Occipital lobe (tissue), 2 donors: Measurements from ENCODE around the gene DPH7. TPM values are rescaled to one million over a fixed set of nuclear protein-coding genes. Genes with fewer than 3 reads are reported as not detected.
"Not testable (repeated sequence)": the region's sequence is repeated elsewhere in the genome, so short reads cannot be mapped to it uniquely, and the experiment has no call there.

Source experiments
- DNase-seq: peaks from one replicate; lab custom pipeline; 2025; lab: John Stamatoyannopoulos, UW
- total RNA-seq: library from RNA; depleted of rRNA; stranded (reverse); fragments of >200 nt; gene quantifications from one replicate; pipeline ENCODE4 v1.2.3, GENCODE V29; 2014

DPH7 gene
- total RNA-seq, 1 donor from 2014 or later, result 26.5 TPM

DNA sequence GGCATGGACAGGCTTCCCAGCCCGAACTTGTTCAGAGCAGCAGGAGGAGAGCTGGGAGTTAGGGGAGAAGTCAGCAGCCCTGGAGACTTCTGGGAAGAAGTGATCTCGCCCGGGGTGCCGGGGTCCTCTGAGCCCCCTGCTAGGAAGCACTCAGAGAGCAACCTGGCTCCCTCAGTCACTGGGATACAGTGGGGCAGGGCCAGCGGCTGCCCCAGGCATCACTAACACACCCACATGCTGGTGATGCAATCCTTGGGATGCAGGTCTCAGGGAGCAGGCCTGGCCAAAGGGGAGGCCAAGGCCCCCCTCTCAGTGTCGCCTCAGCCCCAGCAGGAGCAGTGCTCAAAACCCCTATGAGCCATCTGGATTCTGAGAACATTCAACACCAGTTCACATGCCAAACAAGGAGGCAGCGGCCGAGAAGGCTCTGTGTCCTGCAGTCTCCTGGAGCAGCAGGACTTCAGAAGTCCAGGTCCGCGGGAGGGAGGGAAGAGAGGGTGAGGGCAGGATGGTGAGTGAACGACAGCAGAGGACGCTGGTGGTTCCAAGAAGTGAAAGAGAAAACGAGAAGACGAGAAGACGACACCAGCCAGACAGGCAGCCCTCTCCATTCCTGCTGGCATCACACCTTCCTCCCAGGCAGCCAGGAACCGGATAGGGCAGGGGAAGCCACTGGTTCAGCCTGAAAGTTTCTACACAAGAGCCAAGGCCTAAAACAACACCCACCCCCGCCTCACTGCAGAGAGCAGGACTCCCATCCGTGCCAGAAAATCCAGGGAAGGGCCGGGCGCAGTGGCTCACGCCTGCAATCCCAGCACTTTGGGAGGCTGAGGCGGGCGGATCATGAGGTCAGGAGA lies 30.8 kb downstream of the DPH7 start:
- DNase-seq, result no peak

DNA sequence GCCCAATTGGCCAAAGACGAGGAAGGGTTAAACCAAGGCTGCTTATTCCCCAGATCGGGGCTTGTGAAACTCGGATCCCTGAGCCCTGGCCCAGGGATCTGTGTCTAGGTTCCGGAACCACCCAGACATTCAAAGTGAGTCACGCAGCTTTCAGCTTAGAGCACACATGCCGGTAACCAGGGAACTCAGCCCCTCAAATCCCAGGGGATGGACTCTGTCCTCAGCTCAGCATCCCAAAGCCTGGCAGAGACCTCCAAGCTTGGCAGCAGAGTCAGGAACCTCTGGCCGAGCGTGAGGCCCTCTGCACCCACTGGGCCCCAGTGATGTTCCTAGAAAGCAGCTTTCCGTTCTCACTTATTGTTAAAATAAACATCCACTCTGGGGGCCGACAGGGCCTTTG lies 33.6 kb downstream of the DPH7 start:
- no peak for DNase-seq

DNA sequence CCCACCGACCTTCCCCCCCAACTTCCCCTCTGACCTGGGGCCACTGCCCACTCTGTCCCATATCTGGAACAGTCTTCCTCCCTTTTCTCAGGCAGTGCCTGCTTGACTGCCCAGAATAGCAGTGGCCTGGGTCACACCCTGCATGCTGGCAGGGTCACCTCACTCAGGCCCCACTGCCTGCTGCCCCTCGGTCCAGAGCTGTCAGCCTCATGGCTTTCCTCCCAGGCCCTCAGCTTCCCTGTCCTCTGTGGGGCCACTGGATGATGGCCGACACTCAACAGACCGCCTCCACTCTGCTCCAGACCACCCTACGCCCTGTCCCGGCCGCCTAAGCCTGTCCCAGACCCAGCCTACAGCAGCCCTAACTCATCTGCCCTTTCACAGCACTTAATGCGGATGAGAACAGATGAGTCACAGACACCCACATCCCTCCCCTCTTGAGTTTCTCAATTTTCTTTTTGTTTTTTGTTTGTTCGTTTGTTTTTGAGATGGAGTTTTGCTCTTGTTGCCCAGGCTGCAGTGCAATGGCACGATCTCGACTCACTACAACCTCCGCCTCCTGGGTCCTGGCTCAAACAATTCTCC lies 34.5 kb downstream of the DPH7 start:
- DNase-seq, result no peak

DNA sequence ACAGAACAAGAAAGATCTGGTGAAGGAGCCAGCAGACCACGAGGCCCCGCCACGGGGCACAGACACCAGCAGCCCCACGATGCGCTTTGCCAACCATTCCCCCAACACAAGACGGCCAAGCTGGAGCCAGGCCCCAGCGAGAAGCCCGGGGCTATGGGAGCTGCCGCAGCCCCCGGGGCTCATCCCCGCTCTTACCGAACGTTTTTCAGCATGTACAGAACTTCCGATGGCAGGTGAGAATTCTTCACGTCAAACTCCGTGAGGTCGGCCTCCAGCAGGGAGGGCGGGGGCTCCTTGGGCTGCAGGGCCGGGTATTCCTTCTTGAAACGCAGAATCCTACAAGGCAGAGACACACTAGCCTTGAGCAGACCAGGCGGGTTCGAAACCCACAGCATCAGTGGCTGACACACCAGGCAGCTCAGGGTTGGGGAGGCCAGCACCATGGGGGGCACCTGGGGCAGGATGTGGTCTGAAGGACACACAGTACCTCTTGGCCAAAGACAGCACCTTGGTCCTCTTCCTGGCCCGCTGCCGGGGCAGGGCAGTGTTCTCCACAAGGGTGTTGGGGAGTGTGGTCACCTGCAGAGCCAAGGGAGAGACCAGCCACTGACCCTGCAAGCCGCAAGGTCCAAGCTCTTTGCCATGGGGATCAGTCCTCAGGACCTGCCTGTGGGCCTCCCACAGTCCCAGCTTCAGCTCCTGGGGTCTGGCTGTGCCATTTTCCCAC lies 35.3 kb downstream of the DPH7 start:
- no peak for DNase-seq

DNA sequence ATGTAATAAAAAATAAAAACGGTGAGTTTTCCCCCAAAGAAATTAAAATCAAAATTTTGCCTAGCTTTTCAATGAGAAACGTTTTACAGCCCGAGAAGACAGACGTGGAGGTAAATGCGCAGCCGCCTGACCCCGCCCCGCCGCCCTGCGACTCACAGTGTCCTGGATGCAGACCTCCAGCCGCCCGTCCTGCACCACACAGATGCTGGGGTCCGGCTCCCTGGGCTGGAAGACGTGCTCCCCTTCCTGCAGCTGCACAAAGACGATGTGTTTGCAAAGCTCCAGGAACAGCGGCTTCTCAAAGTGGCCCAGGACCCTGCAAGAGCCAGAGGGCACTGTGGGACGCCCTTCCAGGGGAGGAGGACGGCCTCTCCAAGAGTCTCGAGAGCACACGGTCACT lies 36.2 kb downstream of the DPH7 start:
- no peak for DNase-seq

DNA sequence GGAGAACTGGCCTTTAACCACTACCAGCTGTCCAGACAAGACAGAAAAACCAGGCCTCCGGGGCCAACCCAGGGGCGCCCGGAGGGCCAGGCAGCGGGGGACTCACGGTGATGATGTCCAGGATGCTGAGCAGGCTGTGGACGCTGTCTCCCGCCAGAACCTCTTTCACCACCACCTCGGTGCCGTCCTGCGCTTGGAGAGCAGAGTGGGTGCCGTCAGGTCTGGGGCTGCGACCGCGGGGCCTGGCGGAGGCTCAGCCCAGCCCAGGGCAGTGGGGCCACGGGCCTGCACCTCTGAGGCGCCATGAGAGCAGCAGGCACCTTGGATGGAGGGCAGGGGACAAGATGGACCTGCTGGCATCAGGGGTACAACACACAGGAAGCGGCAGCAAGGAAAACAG lies 38.2 kb downstream of the DPH7 start:
- DNase-seq, result no peak

DNA sequence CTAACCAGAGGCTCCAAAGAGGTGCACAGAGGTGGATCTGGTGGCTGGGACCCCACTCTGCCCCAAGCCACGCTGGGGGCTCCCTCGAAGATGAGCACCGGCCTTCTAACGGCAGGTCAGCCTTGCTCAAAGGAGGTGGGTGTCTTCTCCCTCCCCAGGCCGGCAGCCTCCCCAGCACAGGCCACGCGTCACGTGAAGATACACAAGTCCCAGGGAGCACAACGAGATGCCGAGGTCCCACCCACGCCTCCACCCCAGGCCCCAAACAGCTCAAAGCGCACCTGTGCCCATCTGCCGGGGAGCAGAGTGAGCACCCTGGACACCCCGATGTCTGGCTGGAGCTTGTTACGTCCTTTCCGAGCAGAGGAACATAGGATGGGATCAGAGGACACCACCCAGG lies 40.7 kb downstream of the DPH7 start:
- DNase-seq, result no peak

DNA sequence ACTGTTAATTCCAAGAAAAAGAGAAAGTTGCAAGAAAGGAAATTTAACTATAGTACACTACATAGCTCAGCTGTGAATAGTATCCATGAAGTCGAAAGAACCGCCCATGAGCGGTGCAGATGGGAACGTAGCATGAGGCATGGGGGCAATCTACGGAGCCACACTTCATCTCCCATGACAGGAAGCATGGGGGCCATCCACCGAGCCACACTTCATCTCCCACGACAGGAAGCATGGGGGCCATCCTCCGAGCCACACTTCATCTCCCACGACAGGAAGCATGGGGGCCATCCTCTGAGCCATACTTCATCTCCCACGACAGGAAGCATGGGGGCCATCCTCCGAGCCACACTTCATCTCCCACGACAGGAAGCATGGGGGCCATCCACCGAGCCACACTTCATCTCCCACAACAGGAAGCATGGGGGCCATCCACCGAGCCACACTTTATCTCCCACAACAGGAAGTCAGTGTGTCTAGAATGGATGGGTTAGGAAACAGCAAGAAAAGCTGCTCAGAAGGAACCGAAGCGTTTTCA lies 42.1 kb downstream of the DPH7 start:
- not testable (repeated sequence) for DNase-seq

DNA sequence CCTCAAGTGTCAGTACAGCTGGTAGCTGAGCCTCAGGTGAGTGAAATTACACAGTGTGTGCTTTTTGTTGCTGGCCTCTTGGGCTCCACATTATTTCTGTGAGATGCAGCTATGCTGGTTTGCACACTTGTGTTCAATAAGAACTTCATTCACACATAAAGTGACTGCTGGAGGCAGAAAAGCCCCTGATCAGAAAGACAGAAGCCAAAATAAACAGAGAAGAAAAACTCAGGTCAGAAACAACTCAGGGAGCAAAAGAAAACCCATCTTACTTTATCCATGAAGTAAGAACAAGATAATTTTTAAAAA lies 43.7 kb downstream of the DPH7 start:
- DNase-seq, result no peak

DNA sequence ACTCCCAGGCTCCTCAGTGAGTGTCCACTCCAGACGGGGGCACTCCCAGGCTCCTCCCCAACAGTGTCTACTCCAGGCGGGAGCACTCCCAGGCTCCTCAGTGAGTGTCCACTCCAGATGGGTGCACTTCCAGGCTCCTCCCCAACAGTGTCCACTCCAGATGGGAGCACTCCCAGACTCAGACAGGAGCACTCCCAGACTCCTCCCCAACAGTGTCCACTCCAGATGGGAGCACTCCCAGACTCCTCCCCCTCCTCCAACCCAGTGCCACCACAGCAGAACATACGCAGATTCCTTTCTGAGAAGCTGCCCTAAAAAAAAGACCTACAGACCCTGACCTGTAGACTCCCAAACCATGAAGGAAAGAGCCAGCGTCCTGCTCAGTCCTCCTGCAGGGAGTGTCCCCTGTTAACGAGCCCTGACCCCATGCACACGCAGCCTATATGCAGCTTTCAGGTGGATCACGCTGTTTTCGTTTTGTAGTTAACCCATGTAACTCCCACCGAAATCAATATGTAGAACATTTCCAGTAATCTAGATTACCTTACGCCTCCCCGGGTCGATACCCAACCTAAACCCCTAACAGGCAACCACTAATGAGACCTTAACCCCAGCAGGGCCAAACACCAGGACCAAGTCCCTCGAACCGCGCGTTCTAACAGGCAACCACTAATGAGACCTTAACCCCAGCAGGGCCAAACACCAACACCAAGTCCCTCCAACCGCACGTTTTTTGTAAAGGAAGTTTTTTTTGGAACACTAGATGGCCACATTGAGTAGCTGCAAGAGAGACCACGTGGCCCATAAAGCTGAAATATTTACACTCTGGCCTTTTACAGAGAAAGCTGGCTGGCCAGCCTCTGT lies 44.2 kb downstream of the DPH7 start:
- no peak for DNase-seq

DNA sequence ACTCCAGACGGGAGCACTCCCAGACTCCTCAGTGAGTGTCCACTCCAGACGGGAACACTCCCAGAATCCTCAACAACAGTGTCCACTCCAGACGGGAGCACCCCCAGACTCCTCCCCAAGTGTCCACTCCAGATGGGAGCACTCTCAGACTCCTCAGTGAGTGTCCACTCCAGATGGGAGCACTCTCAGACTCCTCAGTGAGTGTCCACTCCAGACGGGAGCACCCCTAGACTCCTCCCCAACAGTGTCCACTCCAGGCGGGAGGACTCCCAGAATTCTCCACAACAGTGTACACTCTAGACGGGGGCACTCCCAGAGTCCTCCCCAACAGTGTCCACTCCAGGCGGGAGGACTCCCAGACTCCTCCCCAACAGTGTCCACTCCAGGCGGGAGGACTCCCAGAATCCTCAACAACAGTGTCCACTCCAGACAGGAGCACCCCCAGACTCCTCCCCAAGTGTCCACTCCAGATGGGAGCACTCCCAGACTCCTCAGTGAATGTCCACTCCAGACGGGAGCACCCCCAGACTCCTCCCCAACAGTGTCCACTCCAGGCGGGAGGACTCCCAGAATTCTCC lies 45.7 kb downstream of the DPH7 start:
- not testable (repeated sequence) for DNase-seq

DNA sequence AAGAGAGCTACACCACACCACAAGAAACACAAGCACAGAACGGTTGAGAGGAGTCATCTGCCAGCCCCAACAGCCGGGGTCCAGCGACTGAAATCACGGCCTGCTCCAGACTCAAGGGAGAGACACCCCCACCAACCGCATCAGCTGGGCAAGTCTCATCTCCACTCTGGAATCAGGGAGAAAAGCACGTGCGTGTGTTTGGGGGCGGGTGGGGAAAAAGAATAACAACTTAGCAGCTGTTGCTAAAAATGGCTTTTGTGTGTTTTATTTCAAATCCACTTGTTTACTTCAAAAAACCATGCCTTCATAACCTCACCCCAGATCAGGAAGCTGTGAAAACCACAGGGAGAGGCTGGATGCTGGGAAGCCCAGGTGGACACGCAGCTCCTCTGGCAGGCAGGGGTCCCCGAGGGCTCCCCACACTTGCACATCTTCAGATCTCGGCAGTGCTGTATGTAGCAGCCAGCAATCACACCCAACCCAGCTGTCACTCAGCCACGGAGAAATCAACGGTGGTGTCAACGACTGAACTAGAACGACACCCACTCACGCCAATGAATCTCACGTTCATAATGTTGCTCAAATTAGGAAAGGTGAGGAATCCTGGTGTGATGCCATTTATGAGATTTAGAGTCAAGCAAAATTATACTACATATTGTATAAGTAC lies 47.5 kb downstream of the DPH7 start:
- DNase-seq, result no peak

DNA sequence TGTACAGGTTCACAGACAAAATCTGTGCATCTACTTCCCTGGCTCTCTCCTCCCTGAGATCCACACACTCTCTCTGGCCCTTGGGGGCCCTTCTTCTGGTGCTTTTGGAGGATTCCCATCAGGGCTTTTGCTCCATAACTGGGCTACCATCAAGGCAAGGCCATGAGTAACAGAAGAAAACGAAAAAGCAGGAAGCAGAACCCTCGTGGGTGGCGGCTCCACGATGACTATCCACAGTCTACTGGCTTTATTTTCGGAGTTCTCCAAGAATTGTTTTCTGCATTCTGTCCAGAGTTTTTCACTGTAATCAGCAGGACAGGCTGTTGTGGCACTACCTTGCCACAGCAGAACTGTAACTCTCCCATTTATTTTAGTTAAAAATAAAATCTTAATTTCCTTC lies 48.4 kb downstream of the DPH7 start:
- no peak for DNase-seq

DNA sequence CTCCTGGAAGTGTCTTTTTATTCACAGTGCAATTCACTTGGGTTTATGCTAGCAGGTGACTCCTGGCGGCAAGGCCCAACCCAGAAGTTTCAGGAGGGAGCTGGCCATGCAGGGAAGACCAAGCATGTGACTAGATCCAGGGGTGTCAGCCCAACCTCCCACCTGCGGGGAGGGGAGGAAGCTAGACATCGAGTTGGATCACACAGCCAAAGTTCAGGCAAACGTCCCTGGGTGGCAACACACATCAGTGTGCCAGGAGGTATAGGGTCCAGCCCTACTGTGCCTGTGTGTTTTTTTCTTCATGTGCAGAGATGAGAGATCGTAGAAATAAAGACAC lies 53.8 kb downstream of the DPH7 start:
- no peak for DNase-seq

DNA sequence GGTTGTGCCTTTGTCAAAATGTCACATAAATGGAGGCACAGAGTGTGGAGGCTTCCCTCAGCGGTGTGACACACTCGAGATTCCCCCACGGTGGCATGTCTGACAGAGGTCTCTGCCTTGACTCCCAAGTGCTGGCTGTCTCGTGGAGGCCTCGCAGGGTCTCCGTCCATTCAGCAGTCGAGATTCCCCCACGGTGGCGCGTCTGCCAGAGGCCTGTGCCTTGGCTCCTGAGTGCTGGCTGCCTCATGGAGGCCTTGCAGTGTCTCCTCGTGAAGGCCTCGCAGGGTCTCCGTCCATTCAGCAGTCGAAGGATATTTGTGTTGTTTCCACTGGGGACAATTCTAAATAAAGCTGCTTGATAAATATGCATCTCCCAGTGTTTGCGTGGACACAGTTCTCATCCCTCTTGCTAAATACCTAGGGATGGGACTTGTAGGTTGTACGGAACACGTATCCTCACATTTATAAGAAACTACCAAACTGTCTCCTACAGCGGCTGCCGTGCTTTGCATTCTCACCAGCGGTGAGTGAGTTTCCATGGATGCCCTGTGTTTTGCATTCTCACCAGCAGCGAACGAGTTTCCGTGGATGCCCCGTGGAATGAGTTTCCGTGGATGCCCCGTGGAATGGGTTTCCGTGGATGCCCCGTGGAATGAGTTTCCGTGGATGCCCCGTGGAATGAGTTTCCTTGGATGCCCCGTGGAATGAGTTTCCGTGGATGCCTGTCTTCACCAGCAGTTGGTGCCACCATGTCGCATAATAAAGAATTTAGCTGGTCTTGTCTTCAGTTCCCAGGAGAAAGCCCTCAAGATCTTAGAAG lies 54.4 kb downstream of the DPH7 start:
- no peak for DNase-seq

DNA sequence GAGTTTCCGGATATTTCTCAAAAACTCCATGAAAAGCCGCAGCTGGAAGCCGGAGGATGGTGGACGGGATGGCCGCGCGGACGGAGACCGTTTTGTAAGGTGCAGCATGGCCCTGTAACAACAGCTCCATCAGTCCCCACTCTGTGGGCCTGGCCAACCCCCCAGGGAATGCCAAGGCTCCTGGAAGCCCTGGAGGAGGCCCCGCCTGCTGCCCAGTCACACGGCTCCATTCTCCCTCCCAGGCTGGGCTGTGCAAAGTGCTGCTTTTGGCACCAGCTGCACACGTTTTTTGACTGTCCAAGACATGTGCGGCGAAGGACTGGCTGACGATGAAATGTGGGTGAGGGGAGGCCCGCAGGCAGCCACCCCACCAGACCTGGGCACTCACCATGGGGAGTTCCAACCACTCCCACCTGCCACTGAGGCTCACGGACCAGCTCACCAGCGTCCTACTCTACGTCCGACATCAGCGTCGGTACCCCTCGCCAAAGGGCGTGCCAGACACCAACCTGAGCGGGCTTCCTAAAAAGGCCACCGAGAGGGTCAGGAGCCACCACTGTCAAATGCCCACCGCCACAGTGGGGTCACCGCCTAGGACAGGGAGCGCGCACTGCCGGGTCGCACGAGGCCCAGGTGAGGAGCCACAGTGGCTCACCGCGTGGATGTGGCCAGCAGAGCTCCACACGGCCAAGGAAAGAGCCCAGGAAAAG lies 55.8 kb downstream of the DPH7 start:
- DNase-seq, result no peak

DNA sequence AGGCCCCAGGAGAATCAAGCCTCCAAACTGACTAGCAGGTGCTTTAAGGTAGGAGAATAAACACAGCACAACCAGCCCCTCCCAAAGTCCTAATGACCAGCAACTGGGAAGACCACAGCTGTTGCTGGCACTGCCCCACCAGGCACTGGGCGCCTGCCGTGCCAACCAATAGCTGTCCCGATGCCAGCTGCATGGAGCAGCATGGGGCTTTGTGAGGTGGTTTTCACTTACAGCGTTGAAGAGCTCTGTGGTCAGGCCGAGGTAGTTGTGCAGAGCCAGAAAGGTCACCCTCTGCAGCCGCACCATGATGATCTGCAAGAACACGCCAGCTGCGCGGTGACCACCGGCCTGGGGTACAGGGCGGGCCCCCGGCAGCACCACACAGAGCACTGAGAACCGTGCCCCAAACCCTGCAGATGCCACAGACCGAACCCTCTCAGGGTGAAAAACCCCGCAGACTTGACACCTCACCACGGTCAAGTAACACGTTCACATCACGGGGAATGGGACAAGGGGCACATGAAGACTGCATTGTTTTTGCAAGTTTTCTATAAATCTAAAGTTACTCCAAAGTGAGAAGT lies 57.2 kb downstream of the DPH7 start:
- no peak for DNase-seq

DNA sequence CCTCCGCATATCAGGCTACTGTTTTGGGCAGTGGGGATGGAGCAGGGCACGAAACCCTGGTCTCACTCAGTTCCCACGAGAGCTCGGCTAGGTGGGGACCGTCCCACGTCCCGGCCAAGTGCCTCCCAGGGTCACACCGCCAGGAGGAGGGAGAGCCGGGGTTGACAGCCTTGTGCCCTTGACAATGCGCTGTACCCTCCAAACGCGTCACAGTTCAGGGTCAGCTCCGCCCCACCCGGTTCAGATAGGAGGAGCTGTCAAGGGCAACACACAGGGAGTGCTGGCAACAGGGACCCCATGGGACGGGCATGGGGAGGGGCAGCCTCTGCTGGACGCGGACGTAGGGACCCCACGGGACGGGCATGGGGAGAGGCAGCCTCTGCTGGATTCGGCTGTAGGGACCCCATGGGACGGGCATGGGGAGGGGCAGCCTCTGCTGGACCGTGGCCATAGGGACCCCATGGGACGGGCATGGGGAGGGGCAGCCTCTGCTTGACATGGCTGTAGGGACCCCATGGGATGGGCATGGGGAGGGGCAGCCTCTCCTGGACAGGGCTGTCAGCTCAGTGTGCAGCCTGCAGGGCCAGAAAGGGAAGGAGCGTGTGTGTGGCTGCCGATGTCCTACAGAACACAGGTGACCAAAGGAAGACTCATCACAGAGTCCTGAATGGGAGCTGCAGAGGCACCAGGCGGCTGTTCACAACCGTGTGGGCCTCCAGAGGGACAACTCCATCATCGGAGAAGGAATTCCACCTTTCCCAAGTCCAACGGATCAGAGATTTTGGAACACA lies 57.9 kb downstream of the DPH7 start:
- DNase-seq, result no peak
